ENCODE data around the gene WDR11. TPM values are rescaled to one million over a fixed set of nuclear protein-coding genes. Genes with fewer than 3 reads are reported as not detected.
A peak's percentile ranks its signal among the peaks of the same experiment; 100 is the strongest.

The WDR11 gene
- total RNA-seq, 1 experiment from 2014 or later, result 48.7 TPM

GRCh38 chr10:120949609-120950031, 98.5 kb downstream of the WDR11 start:
- peak; percentile 52 for DNase-seq
- no peak overlapping the region for H2BK120ac ChIP-seq (ENCODE audit: low read depth, low read length, poor library complexity, severe bottlenecking)
- peaks cover 9 to 19% of the 10 kb centered on the region in 2 experiments for H3K9me3 Mint-ChIP-seq
- peaks cover 13% of the 10 kb centered on the region for H3K23me2 ChIP-seq (ENCODE audit: insufficient read length, low read depth, low read length, poor library complexity, severe bottlenecking)
- no peak overlapping the region for H3K4ac ChIP-seq (ENCODE audit: low read depth, low read length)
- WGBS (ENCODE audit: extremely low coverage, insufficient read length, low lambda C conversion rate), result no CpG with 5 or more reads among the region's 28 CpGs
- H3K27ac ChIP-seq (ENCODE audit: insufficient read length, low read depth, low read length), result no peak overlapping the region
- no peak overlapping the region for H3K9ac ChIP-seq (ENCODE audit: extremely low read depth, insufficient read length, low read length)
- H4K8ac ChIP-seq (replicated peaks; ENCODE audit: insufficient read length, low read depth, low read length), result no peak overlapping the region
- no peak overlapping the region for H3K23ac ChIP-seq (ENCODE audit: insufficient read length, low read depth, low read length)
- no peaks in the 10 kb centered on the region for H3K4me1 ChIP-seq (ENCODE audit: insufficient read depth, low read length)
- H3T11ph ChIP-seq (ENCODE audit: low read length), result no peak overlapping the region
- no peak overlapping the region for H2BK5ac ChIP-seq (ENCODE audit: insufficient read length, low read length)
- H3K56ac ChIP-seq (ENCODE audit: insufficient read length, low read depth, low read length), result no peak overlapping the region
- no peak overlapping the region for H3K18ac ChIP-seq (ENCODE audit: insufficient read length, low read depth, low read length)
- no peak overlapping the region for H3K14ac ChIP-seq (ENCODE audit: insufficient read depth, low read length)
- peaks cover 28% of the 10 kb centered on the region for H3K27me3 Mint-ChIP-seq (ENCODE audit: low read depth)
- TF ChIP-seq, protein P1, sequence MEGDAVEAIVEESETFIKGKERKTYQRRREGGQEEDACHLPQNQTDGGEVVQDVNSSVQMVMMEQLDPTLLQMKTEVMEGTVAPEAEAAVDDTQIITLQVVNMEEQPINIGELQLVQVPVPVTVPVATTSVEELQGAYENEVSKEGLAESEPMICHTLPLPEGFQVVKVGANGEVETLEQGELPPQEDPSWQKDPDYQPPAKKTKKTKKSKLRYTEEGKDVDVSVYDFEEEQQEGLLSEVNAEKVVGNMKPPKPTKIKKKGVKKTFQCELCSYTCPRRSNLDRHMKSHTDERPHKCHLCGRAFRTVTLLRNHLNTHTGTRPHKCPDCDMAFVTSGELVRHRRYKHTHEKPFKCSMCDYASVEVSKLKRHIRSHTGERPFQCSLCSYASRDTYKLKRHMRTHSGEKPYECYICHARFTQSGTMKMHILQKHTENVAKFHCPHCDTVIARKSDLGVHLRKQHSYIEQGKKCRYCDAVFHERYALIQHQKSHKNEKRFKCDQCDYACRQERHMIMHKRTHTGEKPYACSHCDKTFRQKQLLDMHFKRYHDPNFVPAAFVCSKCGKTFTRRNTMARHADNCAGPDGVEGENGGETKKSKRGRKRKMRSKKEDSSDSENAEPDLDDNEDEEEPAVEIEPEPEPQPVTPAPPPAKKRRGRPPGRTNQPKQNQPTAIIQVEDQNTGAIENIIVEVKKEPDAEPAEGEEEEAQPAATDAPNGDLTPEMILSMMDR (conservative IDR thresholded peaks at IDR 0.05), result no peak
- H2AFZ ChIP-seq (ENCODE audit: low read length), result no peak overlapping the region
- H2BK15ac ChIP-seq (ENCODE audit: low read depth, low read length), result no peak overlapping the region
- no peak overlapping the region for H3K27ac Mint-ChIP-seq
- H3K79me2 ChIP-seq (ENCODE audit: insufficient read depth, low read length), result no peaks in the 10 kb centered on the region
- H2AK5ac ChIP-seq (ENCODE audit: insufficient read length, low read length), result no peak overlapping the region
- no peaks in the 10 kb centered on the region for H3K79me1 ChIP-seq (ENCODE audit: insufficient read depth, low read depth, low read length, poor library complexity, severe bottlenecking)
- peak overlapping the region; percentile 45 for H3K4me2 ChIP-seq (ENCODE audit: insufficient read depth, insufficient read length, low read length)
- no peak overlapping the region for H2BK20ac ChIP-seq (ENCODE audit: low read depth, low read length, poor library complexity, severe bottlenecking)
- H4K91ac ChIP-seq (ENCODE audit: insufficient read length, low read depth, low read length), result no peak overlapping the region
- H4K5ac ChIP-seq (ENCODE audit: insufficient read length, low read depth, low read length), result no peak overlapping the region
- peaks cover 4% of the 10 kb centered on the region for H3K9me3 ChIP-seq (ENCODE audit: control insufficient read depth, low read depth, low read length)
- no peaks in the 10 kb centered on the region for H4K20me1 ChIP-seq (ENCODE audit: control insufficient read depth, insufficient read depth, insufficient read length)
- H3K4me1 Mint-ChIP-seq, result peaks cover 23 to 26% of the 10 kb centered on the region in 2 experiments
- peaks cover 10% of the 10 kb centered on the region; the same call in 1 of the 2 replicates for H3K27me3 ChIP-seq (ENCODE audit: insufficient read depth, low read length)
- H2BK12ac ChIP-seq (ENCODE audit: insufficient read length, low read depth, low read length), result no peak overlapping the region
- H3K36me3 Mint-ChIP-seq (ENCODE audit: insufficient read depth in 1 of 3, low read depth in 3 of 3), result peaks cover 4 to 11% (median 4%) of the 10 kb centered on the region in 3 experiments; a peak in 4 of 7 replicates
- H3K4me3 Mint-ChIP-seq, result peak overlapping the region; percentile 55 to 75
